PC-9 (cell line): ENCODE measurements around the gene GPT2.

Experiments
- CTCF ChIP-seq: fragments of 200-600 bp; sonication (generic); conservative IDR thresholded peaks from 2 replicates; pipeline ENCODE4 v1.6.1; 2017; ENCODE audit warnings: mixed run types, antibody characterized with exemption, mild to moderate bottlenecking, moderate library complexity
- EZH2 ChIP-seq: fragments of 200-600 bp; sonication (generic); IDR thresholded peaks from 2 replicates; pipeline ENCODE4 v1.8.0; 2017; ENCODE audit warnings: antibody characterized with exemption, low read depth

DNA sequence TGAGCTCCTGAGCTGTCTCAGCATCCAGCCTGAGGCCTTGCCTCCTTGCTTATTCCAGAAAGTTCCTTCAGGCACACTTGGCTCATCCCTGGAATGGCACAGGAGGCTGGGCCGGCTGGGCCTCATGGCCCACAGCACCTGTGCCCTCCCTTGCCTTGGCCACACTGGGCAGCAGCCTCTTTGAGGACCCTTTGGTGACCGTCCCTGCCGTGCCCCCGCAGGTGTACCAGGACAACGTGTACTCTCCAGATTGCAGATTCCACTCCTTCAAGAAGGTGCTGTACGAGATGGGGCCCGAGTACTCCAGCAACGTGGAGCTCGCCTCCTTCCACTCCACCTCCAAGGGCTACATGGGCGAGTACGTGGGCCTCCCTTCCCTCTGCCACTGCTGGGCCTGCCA, 34.2 kb downstream of the GPT2 start:
- TF ChIP-seq CTCF: no peak
- TF ChIP-seq EZH2: no peak
